Measurements from ENCODE around the gene HAX1.
"Not testable (repeated sequence)": the region's sequence is repeated elsewhere in the genome, so short reads cannot be mapped to it uniquely, and the experiment has no call there.

Gene HAX1
- 49.4 to 68.3 (median 60.8) reads per million in 3 donors for total RNA-seq

GRCh38 chr1:154272217-154272998, at the start of gene HAX1:
Gene HAX1 (plus strand): TSS chr1:154272629. CDS start chr1:154272724, 95 bp downstream.
- H3K9me3 ChIP-seq (ENCODE audit: control insufficient read depth, low read length) = no peaks in the 10 kb centered on the region
- no peaks in the 10 kb centered on the region for H3K27me3 ChIP-seq (replicated peaks; ENCODE audit: control insufficient read depth, insufficient read depth, low read length, poor library complexity, severe bottlenecking)
- peaks cover 13% of the 10 kb centered on the region for H3K4me1 ChIP-seq (ENCODE audit: control insufficient read depth, insufficient read depth, low read length, poor library complexity, severe bottlenecking)
- peak within 1 kb of the TSS; percentile 94 for H3K4me3 ChIP-seq (ENCODE audit: insufficient read depth, low read depth, low read length, poor library complexity, severe bottlenecking)
- H3K36me3 ChIP-seq (ENCODE audit: control insufficient read depth, insufficient read depth, low read length) = peaks cover 34% of the 10 kb centered on the region
- H3K27ac ChIP-seq (ENCODE audit: insufficient read depth, low read length, poor library complexity, severe bottlenecking) = peak within 1 kb of the TSS; percentile 89
- DNase-seq = peak; percentile 93 to 97 (median 96)

- H3K27me3 ChIP-seq (replicated peaks; ENCODE audit: control insufficient read depth, insufficient read depth, low read length, poor library complexity, severe bottlenecking) = no peaks in the 10 kb centered on the region
- DNase-seq = no peak
- H3K36me3 ChIP-seq (ENCODE audit: control insufficient read depth, insufficient read depth, low read length) = peaks cover 28% of the 10 kb centered on the region
- no peak overlapping the region for H3K27ac ChIP-seq (ENCODE audit: insufficient read depth, low read length, poor library complexity, severe bottlenecking)
- no peaks in the 10 kb centered on the region for H3K9me3 ChIP-seq (ENCODE audit: control insufficient read depth, low read length)
- no peak overlapping the region for H3K4me3 ChIP-seq (ENCODE audit: insufficient read depth, low read depth, low read length, poor library complexity, severe bottlenecking)
- peaks cover 26% of the 10 kb centered on the region for H3K4me1 ChIP-seq (ENCODE audit: control insufficient read depth, insufficient read depth, low read length, poor library complexity, severe bottlenecking)
Observed at GRCh38 chr1:154222918-154223317, 49.5 kb upstream of the HAX1 start.

GRCh38 chr1:154223621-154224020, 48.8 kb upstream of the HAX1 start:
- Histone ChIP-seq H3K27ac (ENCODE audit: insufficient read depth, low read length, poor library complexity, severe bottlenecking) (no peak overlapping the region), H3K27me3 (replicated peaks; ENCODE audit: control insufficient read depth, insufficient read depth, low read length, poor library complexity, severe bottlenecking) (no peaks in the 10 kb centered on the region), H3K4me3 (ENCODE audit: insufficient read depth, low read depth, low read length, poor library complexity, severe bottlenecking) (no peak overlapping the region), H3K36me3 (ENCODE audit: control insufficient read depth, insufficient read depth, low read length) (peaks cover 29% of the 10 kb centered on the region), H3K4me1 (ENCODE audit: control insufficient read depth, insufficient read depth, low read length, poor library complexity, severe bottlenecking) (peaks cover 23% of the 10 kb centered on the region), H3K9me3 (ENCODE audit: control insufficient read depth, low read length) (no peaks in the 10 kb centered on the region)
- no peak for DNase-seq

GRCh38 chr1:154225370-154225769, 47.1 kb upstream of the HAX1 start:
- Histone ChIP-seq H3K36me3 (ENCODE audit: control insufficient read depth, insufficient read depth, low read length) (peaks cover 39% of the 10 kb centered on the region), H3K4me1 (ENCODE audit: control insufficient read depth, insufficient read depth, low read length, poor library complexity, severe bottlenecking) (peaks cover 14% of the 10 kb centered on the region), H3K27me3 (replicated peaks; ENCODE audit: control insufficient read depth, insufficient read depth, low read length, poor library complexity, severe bottlenecking) (no peaks in the 10 kb centered on the region), H3K9me3 (ENCODE audit: control insufficient read depth, low read length) (no peaks in the 10 kb centered on the region), H3K27ac (ENCODE audit: insufficient read depth, low read length, poor library complexity, severe bottlenecking) (no peak overlapping the region), H3K4me3 (ENCODE audit: insufficient read depth, low read depth, low read length, poor library complexity, severe bottlenecking) (no peak overlapping the region)
- no peak for DNase-seq

- not testable (repeated sequence) for DNase-seq; H3K27ac ChIP-seq (ENCODE audit: insufficient read depth, low read length, poor library complexity, severe bottlenecking); H3K27me3 ChIP-seq (replicated peaks; ENCODE audit: control insufficient read depth, insufficient read depth, low read length, poor library complexity, severe bottlenecking); H3K4me3 ChIP-seq (ENCODE audit: insufficient read depth, low read depth, low read length, poor library complexity, severe bottlenecking); H3K4me1 ChIP-seq (ENCODE audit: control insufficient read depth, insufficient read depth, low read length, poor library complexity, severe bottlenecking); H3K9me3 ChIP-seq (ENCODE audit: control insufficient read depth, low read length)
- peaks cover 88% of the 10 kb centered on the region for H3K36me3 ChIP-seq (ENCODE audit: control insufficient read depth, insufficient read depth, low read length)
Observed at GRCh38 chr1:154231112-154231511, 41.3 kb upstream of the HAX1 start.

- not testable (repeated sequence) for H3K4me3 ChIP-seq (ENCODE audit: insufficient read depth, low read depth, low read length, poor library complexity, severe bottlenecking); DNase-seq; H3K27me3 ChIP-seq (replicated peaks; ENCODE audit: control insufficient read depth, insufficient read depth, low read length, poor library complexity, severe bottlenecking); H3K27ac ChIP-seq (ENCODE audit: insufficient read depth, low read length, poor library complexity, severe bottlenecking); H3K9me3 ChIP-seq (ENCODE audit: control insufficient read depth, low read length); H3K4me1 ChIP-seq (ENCODE audit: control insufficient read depth, insufficient read depth, low read length, poor library complexity, severe bottlenecking)
- peaks cover 90% of the 10 kb centered on the region for H3K36me3 ChIP-seq (ENCODE audit: control insufficient read depth, insufficient read depth, low read length)
Observed at GRCh38 chr1:154233127-154233526, 39.3 kb upstream of the HAX1 start.

- Histone ChIP-seq H3K27me3 (replicated peaks; ENCODE audit: control insufficient read depth, insufficient read depth, low read length, poor library complexity, severe bottlenecking) (no peaks in the 10 kb centered on the region), H3K4me3 (ENCODE audit: insufficient read depth, low read depth, low read length, poor library complexity, severe bottlenecking) (no peak overlapping the region), H3K4me1 (ENCODE audit: control insufficient read depth, insufficient read depth, low read length, poor library complexity, severe bottlenecking) (no peaks in the 10 kb centered on the region), H3K27ac (ENCODE audit: insufficient read depth, low read length, poor library complexity, severe bottlenecking) (no peak overlapping the region), H3K36me3 (ENCODE audit: control insufficient read depth, insufficient read depth, low read length) (peaks cover 80% of the 10 kb centered on the region), H3K9me3 (ENCODE audit: control insufficient read depth, low read length) (no peaks in the 10 kb centered on the region)
- DNase-seq = no peak
Observed at GRCh38 chr1:154236855-154237254, 35.6 kb upstream of the HAX1 start.

- no peaks in the 10 kb centered on the region for H3K9me3 ChIP-seq (ENCODE audit: control insufficient read depth, low read length)
- H3K27ac ChIP-seq (ENCODE audit: insufficient read depth, low read length, poor library complexity, severe bottlenecking) = no peak overlapping the region
- peaks cover 76% of the 10 kb centered on the region for H3K36me3 ChIP-seq (ENCODE audit: control insufficient read depth, insufficient read depth, low read length)
Observed at GRCh38 chr1:154237435-154237834, 35.0 kb upstream of the HAX1 start.

GRCh38 chr1:154237880-154238506, 34.4 kb upstream of the HAX1 start:
- no peaks in the 10 kb centered on the region for H3K9me3 ChIP-seq (ENCODE audit: control insufficient read depth, low read length)
- H3K4me1 ChIP-seq (ENCODE audit: control insufficient read depth, insufficient read depth, low read length, poor library complexity, severe bottlenecking) = no peaks in the 10 kb centered on the region
- no peak overlapping the region for H3K27ac ChIP-seq (ENCODE audit: insufficient read depth, low read length, poor library complexity, severe bottlenecking)
- H3K36me3 ChIP-seq (ENCODE audit: control insufficient read depth, insufficient read depth, low read length) = peaks cover 71% of the 10 kb centered on the region
- DNase-seq = no peak
- H3K27me3 ChIP-seq (replicated peaks; ENCODE audit: control insufficient read depth, insufficient read depth, low read length, poor library complexity, severe bottlenecking) = no peaks in the 10 kb centered on the region
- no peak overlapping the region for H3K4me3 ChIP-seq (ENCODE audit: insufficient read depth, low read depth, low read length, poor library complexity, severe bottlenecking)

More at GRCh38 chr1:154237435-154237834, 35.0 kb upstream of the HAX1 start:
- H3K4me3 ChIP-seq (ENCODE audit: insufficient read depth, low read depth, low read length, poor library complexity, severe bottlenecking) = no peak overlapping the region
- no peaks in the 10 kb centered on the region for H3K27me3 ChIP-seq (replicated peaks; ENCODE audit: control insufficient read depth, insufficient read depth, low read length, poor library complexity, severe bottlenecking)
- no peak for DNase-seq
- no peaks in the 10 kb centered on the region for H3K4me1 ChIP-seq (ENCODE audit: control insufficient read depth, insufficient read depth, low read length, poor library complexity, severe bottlenecking)

- no peak for DNase-seq
- no peaks in the 10 kb centered on the region for H3K4me1 ChIP-seq (ENCODE audit: control insufficient read depth, insufficient read depth, low read length, poor library complexity, severe bottlenecking)
- H3K4me3 ChIP-seq (ENCODE audit: insufficient read depth, low read depth, low read length, poor library complexity, severe bottlenecking) = no peak overlapping the region
- H3K27me3 ChIP-seq (replicated peaks; ENCODE audit: control insufficient read depth, insufficient read depth, low read length, poor library complexity, severe bottlenecking) = no peaks in the 10 kb centered on the region
- peaks cover 77% of the 10 kb centered on the region for H3K36me3 ChIP-seq (ENCODE audit: control insufficient read depth, insufficient read depth, low read length)
- no peaks in the 10 kb centered on the region for H3K9me3 ChIP-seq (ENCODE audit: control insufficient read depth, low read length)
- no peak overlapping the region for H3K27ac ChIP-seq (ENCODE audit: insufficient read depth, low read length, poor library complexity, severe bottlenecking)
Observed at GRCh38 chr1:154239491-154239890, 32.9 kb upstream of the HAX1 start.

Data from effector memory CD4-positive, alpha-beta T cell (primary cell).